Brain pericyte (primary cell): ENCODE data around the gene SH2D3A.

Experiments used
- DNase-seq: peaks from one replicate; pipeline ENCODE4 v3.0.0-alpha.2; 2012; ENCODE audit warnings: low read depth, low spot score

SH2D3A gene

DNA sequence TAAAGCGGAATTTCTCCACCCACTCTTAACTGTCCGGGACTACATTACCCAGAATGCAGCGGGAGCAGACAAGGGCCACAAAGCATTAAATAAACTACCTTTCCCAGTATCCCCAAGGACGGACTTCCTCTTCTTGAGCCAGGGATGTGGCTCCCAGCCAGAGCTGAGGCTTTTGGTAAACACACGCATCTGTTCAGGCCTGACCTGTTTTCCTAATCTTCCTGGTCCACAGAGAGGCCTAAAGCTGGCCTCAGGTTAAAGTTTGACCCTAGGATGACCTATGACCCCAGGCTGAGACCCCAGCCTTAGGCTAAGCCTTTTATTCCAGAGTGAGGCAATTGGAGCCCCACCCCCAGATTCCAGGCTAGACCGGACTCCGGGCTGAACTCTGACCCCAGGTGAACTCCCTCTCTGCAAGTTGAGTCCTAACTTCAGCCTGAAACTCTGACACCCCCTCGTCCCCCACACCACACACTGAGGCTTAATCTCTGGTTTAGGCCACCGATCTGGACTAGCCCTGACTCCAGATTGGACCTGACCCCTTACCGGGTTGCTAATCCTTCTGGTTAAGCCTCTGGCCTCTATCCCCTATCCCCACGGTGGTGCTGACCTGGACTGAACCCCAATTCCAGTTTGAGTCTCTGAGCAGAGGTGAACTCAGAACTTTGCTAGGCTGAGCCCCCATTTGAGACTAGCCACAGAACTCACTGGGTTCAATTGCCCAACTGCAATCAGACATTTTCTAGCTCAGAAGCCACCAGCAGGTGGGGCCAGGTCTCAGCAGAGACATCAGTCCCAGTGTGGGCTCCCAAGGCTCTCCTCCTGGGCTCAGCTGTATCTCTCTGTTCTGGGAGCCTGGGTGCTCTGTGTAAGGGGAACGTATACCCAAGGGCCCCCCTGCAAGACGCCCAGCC lies 29.1 kb downstream of the SH2D3A start:
- DNase-seq: no peak

DNA sequence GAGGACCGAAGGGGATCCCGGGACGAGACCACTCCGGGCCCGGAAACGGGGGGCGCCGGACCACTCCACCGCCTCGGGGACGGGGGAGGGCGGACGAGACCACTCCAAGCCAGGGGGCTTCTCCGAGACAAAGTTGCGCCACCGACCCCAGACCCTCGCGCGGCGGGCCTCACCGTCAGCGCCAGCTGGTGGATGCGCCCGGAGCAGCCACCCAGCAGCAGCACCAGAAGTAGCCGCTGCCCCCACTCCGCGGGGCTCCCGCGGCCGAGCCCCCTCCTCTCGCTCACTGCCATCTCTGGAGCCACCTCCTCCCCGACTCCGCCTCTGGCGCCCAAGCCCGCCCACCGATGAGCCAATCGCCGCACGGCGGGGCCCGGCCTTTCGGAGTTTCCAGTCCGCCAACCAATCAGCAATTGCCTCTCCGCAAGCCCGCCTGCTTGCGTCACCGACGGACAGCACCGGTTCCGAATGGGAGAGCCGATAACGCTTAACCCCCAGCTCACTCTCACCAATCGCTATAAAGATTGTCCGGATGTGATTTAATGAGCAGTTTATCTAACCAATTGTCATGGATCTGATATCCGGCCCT lies 29.9 kb downstream of the SH2D3A start, which contains the start of gene GPR108:
Gene GPR108, minus strand, starts transcription at position 297 of the 589 bp plus-strand sequence. Its CDS starts 4 bp downstream, at position 293.
- DNase-seq: peak; percentile 100

DNA sequence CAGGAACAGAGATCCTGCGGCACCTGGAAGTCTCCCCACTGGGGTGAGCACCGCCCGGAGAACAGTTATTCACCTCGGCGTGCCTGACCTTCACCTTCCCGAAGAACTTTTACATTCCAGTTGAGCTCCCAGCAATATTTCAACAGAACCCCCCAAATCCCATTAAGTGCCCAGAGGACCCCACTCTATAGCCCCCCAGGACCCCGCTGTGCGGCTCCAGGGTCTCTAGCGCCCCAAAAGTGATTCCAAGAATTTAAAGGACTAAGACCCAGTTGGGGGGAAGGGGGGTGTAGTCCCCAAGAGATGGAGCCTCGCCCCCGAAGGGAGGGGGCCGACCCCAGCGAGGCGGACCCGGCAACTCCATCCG lies 30.3 kb downstream of the SH2D3A start:
- DNase-seq: no peak

DNA sequence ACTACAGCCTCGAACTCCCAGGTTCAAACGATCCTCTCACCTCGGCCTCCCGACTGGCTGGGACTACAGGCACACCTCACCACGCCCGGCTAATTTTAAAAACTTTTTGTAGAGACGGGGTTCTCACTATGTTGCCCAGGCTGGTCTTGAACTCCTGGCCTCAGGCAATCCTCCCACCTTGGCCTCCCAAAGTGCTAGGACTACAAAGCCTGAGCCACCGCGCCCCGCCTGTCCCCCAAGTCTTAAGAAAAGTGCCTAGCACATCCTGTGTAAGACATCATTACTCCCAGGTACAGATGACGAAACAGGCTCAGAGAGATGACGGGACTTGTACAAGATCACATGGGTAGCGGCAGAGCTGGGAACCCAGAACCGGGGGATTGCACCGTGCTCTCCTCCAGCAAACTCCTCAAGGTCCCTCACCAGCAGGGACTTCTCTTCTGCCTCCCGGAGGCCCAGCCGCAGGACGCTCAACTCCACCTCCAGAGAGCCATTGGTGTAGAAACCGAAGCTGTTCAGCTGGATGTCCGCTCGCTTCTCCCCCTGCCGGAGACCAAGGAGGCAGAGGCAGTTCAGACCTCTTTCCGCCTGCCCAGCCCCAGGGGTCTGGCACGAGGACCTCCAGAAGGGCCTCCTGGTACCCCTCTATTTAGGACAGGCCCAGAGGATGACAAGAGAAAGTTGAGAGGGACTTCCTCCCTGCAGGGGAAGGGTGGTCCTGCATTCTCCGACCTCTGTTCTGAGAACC lies 30.9 kb downstream of the SH2D3A start:
- DNase-seq: no peak

DNA sequence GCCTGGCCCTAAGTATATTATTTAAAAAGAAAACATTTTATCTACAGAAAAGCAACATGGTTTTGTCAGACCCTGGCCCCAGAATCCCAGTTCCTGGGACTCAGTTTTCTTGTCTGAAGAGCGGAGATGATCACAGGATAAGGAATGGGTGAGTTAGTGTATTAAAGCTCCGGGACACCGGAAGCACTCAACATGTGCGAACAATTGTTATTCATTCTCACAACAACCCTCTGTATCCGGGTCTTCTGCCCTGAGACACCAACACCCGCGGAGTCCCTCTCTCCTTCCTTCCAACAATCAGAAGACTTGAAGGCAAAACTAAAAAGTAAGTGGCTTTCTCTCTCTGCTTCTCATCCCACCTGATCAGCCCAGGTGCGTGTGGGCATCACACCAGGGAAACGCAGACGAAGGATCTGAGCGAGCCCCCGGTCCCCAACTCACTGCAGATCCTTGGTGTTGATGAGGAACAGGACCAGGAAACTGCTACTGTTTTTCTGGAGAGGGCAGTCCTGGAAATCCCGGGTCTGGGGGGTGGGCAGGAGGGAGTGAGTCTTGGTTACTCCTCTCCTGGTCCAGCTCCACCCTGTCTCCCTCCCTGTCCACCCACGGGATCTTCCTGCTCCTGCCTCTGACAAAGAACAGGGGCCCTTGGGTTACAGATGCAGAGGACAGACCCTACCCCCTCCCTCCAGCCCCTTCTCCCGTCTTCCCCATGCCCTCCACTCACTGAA lies 31.9 kb downstream of the SH2D3A start:
- DNase-seq: no peak

DNA sequence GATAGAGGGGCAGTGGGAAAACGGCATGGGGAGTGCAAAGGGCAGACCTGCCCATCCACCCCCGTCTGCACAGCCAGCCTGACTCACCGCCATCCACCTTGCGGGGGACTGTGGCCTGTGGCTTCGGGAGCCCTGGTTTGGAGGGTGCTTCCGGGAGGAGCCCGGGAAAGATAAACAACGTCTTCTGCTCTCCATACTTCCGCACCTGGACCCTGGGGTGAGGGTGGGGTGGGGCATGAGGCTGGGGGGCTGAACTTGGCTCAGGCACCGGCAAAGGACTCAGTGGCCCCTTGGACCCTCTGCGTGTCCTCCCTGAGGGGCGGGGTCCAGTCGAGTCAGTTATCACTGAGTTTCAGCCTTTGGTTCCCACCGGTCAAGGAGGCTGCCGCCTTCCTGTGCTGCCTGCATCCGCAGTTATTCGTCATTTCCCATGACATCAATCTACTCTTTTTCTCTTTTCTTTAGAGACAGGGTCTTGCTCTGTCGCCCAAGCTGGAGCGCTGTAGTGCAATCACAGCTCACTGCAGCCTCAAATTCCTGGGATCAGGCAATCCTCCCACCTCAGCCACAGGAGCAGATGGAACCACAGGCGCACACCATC lies 33.0 kb downstream of the SH2D3A start:
- DNase-seq: no peak

DNA sequence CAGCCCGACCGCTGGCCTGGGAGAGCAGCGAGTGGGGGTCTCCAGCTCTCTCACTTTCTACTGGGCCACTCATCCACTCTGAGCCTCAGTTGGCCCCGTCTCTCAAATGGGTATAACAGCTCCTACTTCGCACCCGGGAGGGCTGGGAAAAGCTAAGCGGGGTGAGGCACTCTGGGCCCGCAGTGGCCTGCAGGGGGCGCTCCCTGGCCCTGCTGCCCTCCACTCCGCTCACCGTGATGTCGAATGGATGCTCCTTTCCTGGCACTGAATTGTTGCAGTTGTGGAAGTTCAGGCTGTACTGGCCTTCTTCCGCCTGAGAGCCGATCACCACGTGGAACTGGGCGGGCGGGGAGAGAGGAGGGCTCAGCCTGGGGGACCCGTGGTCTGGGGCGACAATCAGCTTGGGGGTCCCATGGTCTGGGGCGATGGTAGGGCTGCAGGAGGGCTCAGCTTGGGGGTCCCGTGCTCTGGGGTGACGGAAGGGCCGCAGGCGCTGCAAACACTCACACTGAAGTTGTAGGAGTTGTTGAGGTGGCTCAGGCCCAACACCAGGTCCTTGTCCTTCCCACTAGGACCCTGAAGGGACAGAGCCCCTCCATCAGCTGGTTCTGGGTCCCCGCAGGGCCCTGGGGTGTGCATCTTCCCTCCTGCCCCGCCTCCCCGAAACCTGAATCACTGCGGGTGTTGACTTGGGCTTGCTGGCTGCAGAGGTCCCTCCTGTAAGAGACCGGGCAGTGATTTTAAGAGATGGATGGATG lies 33.7 kb downstream of the SH2D3A start:
- DNase-seq: no peak

DNA sequence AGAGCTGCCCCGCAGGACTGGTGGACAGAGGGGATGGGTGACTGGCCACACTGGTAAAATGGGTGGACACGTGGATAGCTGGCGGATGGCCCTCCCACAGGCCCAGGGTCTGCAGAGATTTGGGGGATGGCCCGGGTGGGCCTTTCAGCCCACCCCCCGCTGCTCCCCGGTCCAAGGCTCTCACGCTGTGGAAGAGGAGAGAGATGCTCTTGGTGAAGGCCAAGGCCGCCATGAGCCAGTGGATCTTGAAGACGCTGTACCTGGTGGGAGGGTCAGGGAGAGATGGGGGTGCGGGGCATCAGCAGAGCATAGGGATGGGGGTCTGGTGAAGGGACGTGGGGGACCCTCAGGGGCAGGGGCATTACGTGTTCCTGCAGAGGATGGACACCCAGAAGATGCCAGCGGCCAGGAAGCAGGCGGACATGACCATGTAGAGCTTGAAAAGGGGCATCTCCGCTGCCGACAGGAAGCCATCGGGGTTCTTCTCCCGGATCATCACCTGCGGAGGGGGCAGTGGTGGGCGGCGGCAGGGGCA lies 34.4 kb downstream of the SH2D3A start:
- DNase-seq: no peak

DNA sequence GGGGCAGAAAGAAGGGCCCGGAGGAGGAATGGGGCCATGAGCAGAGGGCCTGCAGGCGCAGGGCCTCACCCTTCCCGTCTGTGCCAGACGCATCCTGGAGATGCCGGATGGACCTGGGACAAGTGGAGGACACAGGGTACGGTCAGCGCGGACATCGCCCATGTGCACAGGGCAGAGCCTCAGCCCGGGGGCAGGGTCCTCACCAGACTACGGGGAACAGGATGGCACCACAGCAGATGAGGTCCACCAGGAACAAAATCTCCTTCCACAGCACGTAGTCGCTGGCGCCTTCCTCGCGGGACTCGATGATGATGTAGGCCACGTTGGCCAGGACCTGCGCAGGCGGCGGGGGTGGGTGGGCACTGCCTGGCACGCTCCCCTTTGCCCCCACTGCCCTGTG lies 35.4 kb downstream of the SH2D3A start:
- DNase-seq: no peak

DNA sequence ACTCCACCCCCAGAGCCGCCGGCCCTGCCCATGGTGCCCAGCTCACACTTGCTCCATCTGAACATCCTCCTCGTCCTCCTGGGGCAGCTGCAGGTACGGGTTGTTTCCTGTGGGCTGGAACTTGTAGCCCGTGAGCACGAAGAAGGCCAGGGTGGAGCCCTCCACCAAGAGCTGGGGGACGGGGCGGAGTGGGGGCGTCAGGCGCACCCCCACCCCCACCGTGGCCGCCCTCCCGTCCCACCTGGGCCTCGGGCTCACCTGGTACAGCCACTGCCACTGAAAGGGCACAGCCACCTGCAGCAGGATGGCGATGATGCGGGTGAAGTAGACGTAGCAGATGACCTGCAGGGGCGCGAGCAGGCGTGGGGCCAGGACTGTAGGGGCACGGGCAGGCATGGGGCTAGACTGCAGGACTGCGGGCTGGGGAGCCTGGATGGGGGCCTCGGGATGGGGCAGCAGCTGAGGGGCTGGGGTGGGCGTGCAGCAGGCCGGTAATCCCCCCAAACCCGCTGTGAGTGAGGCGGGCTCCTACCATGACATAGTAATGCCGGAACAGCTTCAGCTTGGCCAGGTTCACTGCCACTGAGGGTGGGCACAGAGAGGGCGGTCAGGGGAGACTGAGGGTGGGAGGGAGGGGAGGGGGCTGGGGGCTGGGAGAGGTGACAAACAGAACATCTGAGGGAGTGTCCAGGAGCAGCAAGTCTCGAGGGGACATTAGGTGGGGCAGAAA lies 36.1 kb downstream of the SH2D3A start:
- no peak for DNase-seq

DNA sequence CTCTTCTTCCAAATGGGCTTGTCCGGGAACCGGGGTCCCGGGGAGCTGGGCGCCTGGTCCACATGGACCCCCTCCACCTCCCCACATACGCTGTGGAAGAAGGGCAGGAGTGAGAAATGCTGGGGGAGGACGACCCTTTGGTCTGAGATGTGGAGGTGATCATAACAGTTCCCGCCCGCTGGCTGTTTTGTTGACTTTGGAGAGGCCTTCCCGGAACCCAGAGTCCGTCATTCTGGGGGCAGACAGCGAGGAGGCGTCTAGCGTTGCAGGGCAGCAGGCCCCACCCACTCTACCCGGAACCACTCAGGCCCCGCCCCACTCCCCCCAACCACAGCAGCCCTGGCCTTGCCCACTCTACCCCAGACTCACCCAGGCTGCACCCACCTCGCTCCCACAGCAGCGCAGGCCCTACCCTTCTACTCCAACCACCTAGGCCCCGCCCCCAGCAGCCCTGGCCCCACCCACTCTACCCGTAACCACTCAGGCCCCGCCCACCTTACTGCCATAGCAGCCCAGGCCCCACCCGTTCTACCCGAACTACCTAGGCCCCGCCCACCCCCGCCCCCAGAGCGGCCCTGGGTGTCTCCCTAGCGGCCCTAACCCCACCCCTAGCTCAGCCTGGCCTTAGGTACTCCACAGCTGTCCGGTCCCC lies 37.0 kb downstream of the SH2D3A start:
- no peak for DNase-seq

DNA sequence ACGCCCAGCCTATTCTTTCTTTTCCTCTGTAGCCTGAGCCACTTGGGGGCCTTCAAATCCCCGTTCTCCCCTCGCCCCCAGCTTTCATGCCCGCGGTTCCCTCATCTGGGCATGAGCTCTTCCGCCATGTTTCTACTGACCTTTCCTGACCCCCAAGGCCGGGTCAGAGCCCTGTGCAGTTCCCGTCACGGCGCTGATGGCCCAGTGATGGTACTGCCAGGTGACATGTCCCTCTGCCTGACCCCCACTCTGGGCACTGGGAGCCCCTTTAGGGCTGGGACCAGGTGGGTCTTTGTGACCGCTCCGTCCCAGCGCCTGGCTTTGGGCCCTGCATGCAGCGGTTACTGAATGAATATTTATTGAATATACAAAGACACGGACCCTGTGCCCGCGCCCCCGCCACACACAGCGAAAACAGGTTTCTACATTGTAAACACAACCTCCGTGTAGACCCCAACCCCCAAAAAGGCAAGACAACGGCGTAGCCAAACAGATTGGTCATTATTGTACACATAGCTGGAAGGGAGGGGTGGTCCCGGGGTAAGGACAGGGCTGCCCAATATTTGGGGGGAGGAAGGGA lies 37.6 kb downstream of the SH2D3A start:
- no peak for DNase-seq

DNA sequence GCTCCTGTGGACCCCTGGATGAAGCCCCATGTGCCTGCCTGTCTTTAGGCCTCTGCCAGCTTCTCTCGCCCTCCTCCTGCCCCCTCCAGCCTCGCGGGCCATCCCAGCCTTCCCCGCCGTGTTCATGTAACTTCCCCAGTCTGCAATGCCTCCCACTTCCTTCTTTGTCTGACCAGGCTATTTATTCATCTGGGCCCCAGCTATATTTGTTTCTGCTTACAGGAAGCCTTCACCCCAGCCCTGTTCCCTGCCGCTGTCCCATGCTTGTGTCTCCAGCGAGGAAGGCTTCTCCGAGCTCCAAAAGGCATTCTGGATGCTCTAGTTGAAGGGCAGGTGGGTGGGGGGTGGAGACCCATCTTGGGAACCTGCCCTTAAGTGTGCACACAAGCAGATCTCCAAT lies 38.9 kb downstream of the SH2D3A start:
- DNase-seq: no peak

DNA sequence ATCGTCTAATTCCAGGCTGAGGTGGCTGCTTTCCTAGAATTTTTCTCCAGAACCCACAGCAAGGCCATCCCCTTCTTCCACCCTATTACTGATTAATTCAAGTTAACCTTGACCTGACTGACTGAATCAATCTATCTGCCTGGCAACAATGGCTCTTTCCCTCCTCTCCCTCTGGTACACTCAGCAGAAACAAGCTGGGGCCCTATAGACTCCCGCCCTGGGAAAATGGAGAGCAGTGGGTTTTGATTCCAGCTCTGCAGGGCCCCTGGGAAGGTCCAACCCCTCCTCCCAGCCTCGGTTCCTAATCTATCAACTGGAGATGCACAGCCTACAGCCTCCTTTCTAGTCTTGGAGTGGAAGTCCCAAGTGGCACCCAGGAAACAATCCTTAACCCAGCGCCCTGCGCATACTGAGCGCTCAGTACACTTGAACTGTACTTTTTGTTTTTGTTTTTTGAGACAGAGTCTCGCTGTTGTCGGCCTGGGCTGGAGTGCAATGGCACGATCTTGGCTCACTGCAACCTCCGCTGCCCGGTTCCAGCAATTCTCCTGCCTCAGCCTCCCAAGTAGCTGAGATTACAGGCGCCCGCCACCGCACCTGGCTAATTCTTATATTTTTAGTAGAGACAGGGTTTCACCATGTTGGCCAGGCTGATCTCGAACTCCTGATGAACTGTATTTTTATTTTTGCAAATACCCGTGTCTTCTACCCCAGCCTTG lies 41.6 kb downstream of the SH2D3A start:
- DNase-seq: no peak

DNA sequence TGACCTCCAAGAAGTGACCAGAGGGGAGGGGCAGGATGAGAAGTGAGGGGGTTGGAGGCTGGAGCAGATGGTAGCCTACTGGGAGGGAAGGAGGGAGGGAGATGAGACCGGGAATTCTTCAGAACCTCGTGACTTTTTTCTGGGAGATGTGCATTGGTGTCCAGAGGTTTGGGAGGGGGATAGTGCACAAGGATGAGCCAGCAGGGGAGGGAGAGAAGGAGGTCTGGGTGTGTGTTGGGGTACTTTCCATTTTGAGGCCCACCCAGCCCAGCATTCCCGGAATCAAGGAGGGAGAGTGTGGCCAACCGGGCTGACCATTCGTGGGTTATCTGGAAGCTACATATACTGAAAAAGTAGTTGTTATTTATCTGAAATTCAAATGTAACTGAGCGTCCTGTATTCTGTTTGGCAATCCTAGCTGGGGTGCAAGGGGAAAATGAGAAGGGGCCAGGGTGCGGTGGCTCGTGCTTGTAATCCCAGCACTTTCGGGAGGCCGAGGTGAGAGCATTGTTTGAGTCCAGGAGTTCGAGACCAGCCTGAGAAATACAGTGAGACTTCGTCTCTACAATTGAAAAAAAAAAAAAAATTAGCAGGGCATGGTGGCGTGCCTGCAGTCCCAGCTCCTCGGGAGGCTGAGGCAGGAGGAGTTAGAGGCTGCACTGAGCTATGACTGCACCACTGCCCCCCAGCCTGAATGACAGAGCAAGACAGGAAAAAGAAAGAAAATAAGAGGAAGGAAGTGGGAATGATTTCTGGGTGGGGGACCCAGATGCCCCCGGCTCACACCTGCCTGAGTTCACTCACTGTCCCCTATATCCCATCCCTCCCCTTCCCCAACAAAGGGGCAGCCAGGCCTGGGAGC lies 42.4 kb downstream of the SH2D3A start:
- no peak for DNase-seq

DNA sequence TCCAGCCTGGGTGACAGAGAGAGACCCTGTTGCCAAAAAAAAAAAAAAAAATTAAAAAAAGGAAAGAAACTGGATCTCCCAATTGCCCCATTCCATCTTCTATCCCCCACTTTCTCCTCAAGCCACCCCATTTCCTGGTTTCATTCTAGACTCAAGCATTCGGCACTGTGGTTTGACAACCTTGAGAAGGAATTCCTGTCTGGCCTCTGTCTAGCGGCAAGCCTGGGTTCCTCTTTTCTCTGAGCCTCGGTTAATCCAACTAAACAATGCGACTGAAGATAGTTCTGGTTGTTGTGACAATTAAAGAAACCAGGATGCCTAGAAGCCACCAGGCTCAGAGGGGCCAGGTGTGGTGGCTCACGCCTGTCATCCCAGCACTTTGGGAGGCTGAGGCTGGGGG lies 43.5 kb downstream of the SH2D3A start:
- no peak for DNase-seq

DNA sequence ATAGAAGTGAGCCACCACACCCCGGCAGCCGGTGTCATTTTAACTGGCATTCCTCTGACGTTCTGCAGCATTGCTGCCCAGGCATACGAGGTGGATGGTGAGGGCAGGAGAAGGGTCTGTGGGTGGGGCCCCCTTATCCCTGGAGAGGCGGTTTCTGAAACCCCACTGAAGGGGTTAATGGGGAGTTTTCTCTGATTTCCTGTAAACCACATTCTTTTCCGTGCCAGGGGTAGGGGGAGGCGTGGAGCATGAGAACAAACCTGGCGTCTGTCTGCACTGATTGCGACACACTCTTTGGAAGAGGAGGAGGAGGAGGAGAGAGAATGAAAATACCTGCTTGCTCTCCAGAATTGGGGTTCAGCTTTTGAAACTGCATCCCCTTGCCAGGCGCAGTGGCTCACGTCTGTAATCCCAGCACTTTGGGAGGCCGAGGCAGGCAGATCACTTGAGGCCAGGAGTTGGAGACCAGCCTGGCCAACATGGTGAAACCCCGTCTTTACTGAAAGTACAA lies 44.1 kb downstream of the SH2D3A start:
- DNase-seq: no peak
